Liver (tissue), 9 donors: Measurements from ENCODE around the gene DMTF1. TPM values are rescaled to one million over a fixed set of nuclear protein-coding genes. Genes with fewer than 3 reads are reported as not detected.

Experiments used
- DNase-seq: peaks from one replicate; pipeline ENCODE4 v3.0.0-alpha.2; 2017; ENCODE audit warnings: low spot score
- H3K27ac ChIP-seq, 2 donors: one replicate each; pipeline ENCODE4 v1.7.0; 2013; ENCODE audit warnings: inconsistent platforms in 2 of 2, low read length in 2 of 2, control low read depth in 1 of 2, low read depth in 1 of 2, mild to moderate bottlenecking in 1 of 2
- H3K27me3 ChIP-seq, 4 donors: one replicate each; pipeline versions ENCODE4 v1.6.1 to v1.7.0; 2013; ENCODE audit warnings: low read length in 3 of 4, inconsistent platforms in 1 of 4, mild to moderate bottlenecking in 1 of 4, moderate library complexity in 1 of 4; ENCODE audit not compliant: control insufficient read depth in 4 of 4, insufficient read depth in 4 of 4
- H3K36me3 ChIP-seq, 4 donors: one replicate each; pipeline versions ENCODE4 v1.6.1 to v1.7.0; 2013; ENCODE audit warnings: low read length in 3 of 4, mild to moderate bottlenecking in 3 of 4, low read depth in 1 of 4, moderate library complexity in 1 of 4; ENCODE audit not compliant: control insufficient read depth in 4 of 4, insufficient read depth in 3 of 4
- H3K4me1 ChIP-seq, 4 donors: one replicate each; pipeline versions ENCODE4 v1.6.1 to v1.7.0; 2013; ENCODE audit warnings: low read length in 3 of 4, mild to moderate bottlenecking in 3 of 4, moderate library complexity in 1 of 4; ENCODE audit not compliant: control insufficient read depth in 4 of 4, insufficient read depth in 4 of 4
- H3K4me3 ChIP-seq, 3 donors: one replicate each; pipeline versions ENCODE4 v1.6.1 to v1.7.0; 2013; ENCODE audit warnings: low read length in 3 of 3, control low read depth in 1 of 3, low read depth in 1 of 3, mild to moderate bottlenecking in 1 of 3
- H3K9ac ChIP-seq, 2 donors: one replicate each; pipeline ENCODE4 v1.7.0; 2013; ENCODE audit warnings: low read length in 2 of 2, mild to moderate bottlenecking in 2 of 2, moderate library complexity in 2 of 2, control low read depth in 1 of 2, low read depth in 1 of 2
- H3K9me3 ChIP-seq, 4 donors: one replicate each; pipeline versions ENCODE4 v1.6.1 to v1.7.0; 2013; ENCODE audit warnings: low read length in 3 of 4; ENCODE audit not compliant: control insufficient read depth in 4 of 4
- ATF3 ChIP-seq: IDR thresholded peaks from 2 replicates; pipeline ENCODE4 v1.6.1; 2016; ENCODE audit warnings: antibody characterized with exemption
- EGR1 ChIP-seq, 2 donors: IDR thresholded peaks; 2 replicates each; pipeline ENCODE4 v1.6.1; 2016 to 2018; ENCODE audit warnings: antibody characterized with exemption in 2 of 2, low read depth in 2 of 2
- FOXA1 ChIP-seq: IDR thresholded peaks from 2 replicates; pipeline ENCODE4 v1.6.1; 2016; ENCODE audit warnings: antibody characterized with exemption
- FOXA2 ChIP-seq: IDR thresholded peaks from 2 replicates; pipeline ENCODE4 v1.6.1; 2016; ENCODE audit warnings: antibody characterized with exemption
- GABPA ChIP-seq, 2 donors: IDR thresholded peaks in 1 of 2; conservative IDR thresholded peaks in 1 of 2; 2 replicates each; pipeline ENCODE4 v1.6.1; 2016; ENCODE audit warnings: antibody characterized with exemption in 2 of 2, mild to moderate bottlenecking in 1 of 2, moderate library complexity in 1 of 2
- HNF4A ChIP-seq, 2 donors: conservative IDR thresholded peaks; 2 replicates each; pipeline ENCODE4 v1.6.1; 2016; ENCODE audit warnings: antibody characterized with exemption in 2 of 2, mild to moderate bottlenecking in 2 of 2
- HNF4G ChIP-seq: IDR thresholded peaks from 2 replicates; pipeline ENCODE4 v1.6.1; 2016; ENCODE audit warnings: antibody characterized with exemption
- JUND ChIP-seq, 2 donors: IDR thresholded peaks; 2 replicates each; pipeline ENCODE4 v1.6.1; 2016; ENCODE audit warnings: antibody characterized with exemption in 2 of 2
- MAX ChIP-seq: IDR thresholded peaks from 2 replicates; pipeline ENCODE4 v1.6.1; 2016; ENCODE audit warnings: antibody characterized with exemption
- NR2F2 ChIP-seq: IDR thresholded peaks from 2 replicates; pipeline ENCODE4 v1.6.1; 2016; ENCODE audit warnings: antibody characterized with exemption
- RAD21 ChIP-seq, 2 donors: IDR thresholded peaks; 2 replicates each; pipeline ENCODE4 v1.6.1; 2016; ENCODE audit warnings: antibody characterized with exemption in 2 of 2, mild to moderate bottlenecking in 2 of 2
- REST ChIP-seq: IDR thresholded peaks from 2 replicates; pipeline ENCODE4 v1.6.1; 2016; ENCODE audit warnings: antibody characterized with exemption, mild to moderate bottlenecking
- TAF1 ChIP-seq: conservative IDR thresholded peaks from 2 replicates; pipeline ENCODE4 v1.6.1; 2016; ENCODE audit warnings: antibody characterized with exemption, mild to moderate bottlenecking
- YY1 ChIP-seq: IDR thresholded peaks from 2 replicates; pipeline ENCODE4 v1.6.1; 2016; ENCODE audit warnings: antibody characterized with exemption, mild to moderate bottlenecking
- ZBTB33 ChIP-seq: IDR thresholded peaks from 2 replicates; pipeline ENCODE4 v1.6.1; 2016; ENCODE audit warnings: antibody characterized with exemption
- WGBS: extraction: QIAGEN DNeasy Blood & Tissue Kit; methylation state at CpG from one replicate; pipeline ENCODE4 v1.1.7; 2013; 5-methylcytosine and 5-hydroxymethylcytosine counted together
- polyA plus RNA-seq, 2 donors: library from polyadenylated mRNA; stranded (reverse) in 1 of 2; unstranded in 1 of 2; fragments of 200-250 nt in 1 of 2; fragments of >200 nt in 1 of 2; fragmentation: Nextera tagmentation in 1 of 2; extraction: Ambion mirVana in 1 of 2; gene quantifications; one replicate each; pipeline versions ENCODE4 v1.2.1 to v1.2.3, GENCODE V29; 2013 to 2015
- total RNA-seq, 2 donors: library from RNA; depleted of rRNA; stranded (reverse); fragments of >200 nt; gene quantifications; one replicate each; pipeline ENCODE4 v1.2.3, GENCODE V29; 2014
- donor health status: healthy.
- donor health status: healthy.
- donor health status: healthy.
- donor health status: healthy.
- donor health status: healthy.

The DMTF1 gene
- total and polyA plus RNA-seq, 4 donors = 6.5 to 54.6 (median 26.0) TPM

GRCh38 chr7:87152897-87153641 is 816 bp downstream of the DMTF1 start:
- Histone ChIP-seq H3K4me3 (peak overlapping the region; percentile 80 to 98 (median 86)), H3K36me3 (no peaks in the 10 kb centered on the region), H3K9ac (peak overlapping the region; percentile 88 to 95), H3K27ac (peak overlapping the region; percentile 95 to 96), H3K4me1 (peaks cover 3 to 39% (median 26%) of the 10 kb centered on the region in 4 donors), H3K27me3 (no peaks in the 10 kb centered on the region), H3K9me3 (no peaks in the 10 kb centered on the region)
- WGBS = under 1% methylated on average over 25 of the region's 25 CpGs
- DNase-seq = peak; percentile 55
- TF ChIP-seq EGR1 (IDR thresholded peaks at IDR 0.05; ENCODE audit: low read depth in 2 of 2) = peak in 1 of 2 donors; percentile 6
- TF ChIP-seq REST = no peak
- peak; percentile 9 for TF ChIP-seq TAF1

GRCh38 chr7:87154166-87154565 is 1.9 kb downstream of the DMTF1 start:
- Histone ChIP-seq H3K9me3 (no peaks in the 10 kb centered on the region), H3K9ac (peak overlapping the region; percentile 88 to 95), H3K4me3 (peak overlapping the region in 1 of 3 donors; percentile 3), H3K4me1 (peaks cover 3 to 39% (median 25%) of the 10 kb centered on the region in 4 donors), H3K36me3 (no peaks in the 10 kb centered on the region), H3K27ac (no peak overlapping the region), H3K27me3 (no peaks in the 10 kb centered on the region)
- no peak for TF ChIP-seq EGR1 (IDR thresholded peaks at IDR 0.05; ENCODE audit: low read depth in 2 of 2)
- DNase-seq = no peak
- 68% methylated on average over 2 of the region's 2 CpGs for WGBS

- TF ChIP-seq FOXA1 (no peak), EGR1 (IDR thresholded peaks at IDR 0.05; ENCODE audit: low read depth in 2 of 2) (no peak), GABPA (IDR thresholded peaks at IDR 0.05 in 1 of 2, conservative IDR thresholded peaks at IDR 0.05 in 1 of 2) (no peak), NR2F2 (no peak)
- H3K9me3 ChIP-seq = no peaks in the 10 kb centered on the region
- H3K27me3 ChIP-seq = no peaks in the 10 kb centered on the region
- no peak overlapping the region for H3K9ac ChIP-seq
- peaks cover 3 to 39% (median 25%) of the 10 kb centered on the region in 4 donors for H3K4me1 ChIP-seq
- 44% methylated on average over 3 of the region's 3 CpGs for WGBS
- no peak overlapping the region for H3K27ac ChIP-seq
- H3K4me3 ChIP-seq = no peak overlapping the region
- H3K36me3 ChIP-seq = no peaks in the 10 kb centered on the region
- DNase-seq = no peak
Measured at GRCh38 chr7:87154569-87154968, 2.3 kb downstream of the DMTF1 start.

- Histone ChIP-seq H3K27ac (no peak overlapping the region), H3K9ac (no peak overlapping the region), H3K9me3 (no peaks in the 10 kb centered on the region), H3K4me3 (no peak overlapping the region), H3K36me3 (no peaks in the 10 kb centered on the region), H3K4me1 (peaks cover 3 to 39% (median 25%) of the 10 kb centered on the region in 4 donors), H3K27me3 (no peaks in the 10 kb centered on the region)
- WGBS = 95% methylated on average over 3 of the region's 3 CpGs
- no peak for DNase-seq
- TF ChIP-seq EGR1 (IDR thresholded peaks at IDR 0.05; ENCODE audit: low read depth in 2 of 2) = no peak
- no peak for TF ChIP-seq FOXA1
- no peak for TF ChIP-seq YY1
- TF ChIP-seq RAD21 (IDR thresholded peaks at IDR 0.05) = no peak
- no peak for TF ChIP-seq HNF4A (conservative IDR thresholded peaks at IDR 0.05)
- no peak for TF ChIP-seq JUND (IDR thresholded peaks at IDR 0.05)
- TF ChIP-seq NR2F2 = no peak
- TF ChIP-seq GABPA (IDR thresholded peaks at IDR 0.05 in 1 of 2, conservative IDR thresholded peaks at IDR 0.05 in 1 of 2) = no peak
- no peak for TF ChIP-seq TAF1
- TF ChIP-seq MAX = no peak
- TF ChIP-seq ZBTB33 = no peak
- TF ChIP-seq HNF4G = no peak
- no peak for TF ChIP-seq FOXA2
- TF ChIP-seq ATF3 = no peak
Measured at GRCh38 chr7:87155788-87156187, 3.5 kb downstream of the DMTF1 start.
